ENCODE data around the gene PVALB. TPM values are rescaled to one million over a fixed set of nuclear protein-coding genes. Genes with fewer than 3 reads are reported as not detected.
"Not testable (repeated sequence)": the region's sequence is repeated elsewhere in the genome, so short reads cannot be mapped to it uniquely, and the experiment has no call there.

Gene PVALB
- total RNA-seq, 1 donor from 2014 or later, result not detected

DNA sequence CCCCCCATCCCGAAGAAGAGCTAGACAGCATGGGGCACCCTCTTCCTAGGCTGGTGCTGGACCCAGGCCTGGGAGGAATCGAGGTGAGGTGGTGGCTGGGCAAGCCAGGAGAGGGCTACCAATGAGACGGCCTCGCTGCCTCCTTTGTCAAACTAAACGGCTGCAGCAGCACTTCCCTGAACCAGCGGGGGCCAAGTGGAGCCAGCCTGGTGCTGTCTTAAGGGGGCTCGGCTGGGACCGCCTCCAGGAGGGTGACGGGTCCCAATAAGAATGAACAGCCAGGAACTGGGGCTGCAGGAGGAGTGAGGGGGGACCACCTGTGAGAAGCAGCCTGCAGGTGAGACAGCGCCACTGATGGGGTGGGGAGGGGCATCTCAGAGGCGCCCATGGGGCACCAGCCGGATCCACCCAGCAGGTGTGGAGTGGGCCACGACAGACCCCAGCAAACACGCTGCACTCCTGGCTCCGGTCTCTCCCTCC is 58.0 kb downstream of the PVALB start:
- DNase-seq (ENCODE audit: low read depth in 2 of 2), result no peak

GRCh38 chr22:36757668-36758211 is 59.1 kb downstream of the PVALB start:
- peak; percentile 80 to 86 for DNase-seq (ENCODE audit: low read depth in 2 of 2)

DNA sequence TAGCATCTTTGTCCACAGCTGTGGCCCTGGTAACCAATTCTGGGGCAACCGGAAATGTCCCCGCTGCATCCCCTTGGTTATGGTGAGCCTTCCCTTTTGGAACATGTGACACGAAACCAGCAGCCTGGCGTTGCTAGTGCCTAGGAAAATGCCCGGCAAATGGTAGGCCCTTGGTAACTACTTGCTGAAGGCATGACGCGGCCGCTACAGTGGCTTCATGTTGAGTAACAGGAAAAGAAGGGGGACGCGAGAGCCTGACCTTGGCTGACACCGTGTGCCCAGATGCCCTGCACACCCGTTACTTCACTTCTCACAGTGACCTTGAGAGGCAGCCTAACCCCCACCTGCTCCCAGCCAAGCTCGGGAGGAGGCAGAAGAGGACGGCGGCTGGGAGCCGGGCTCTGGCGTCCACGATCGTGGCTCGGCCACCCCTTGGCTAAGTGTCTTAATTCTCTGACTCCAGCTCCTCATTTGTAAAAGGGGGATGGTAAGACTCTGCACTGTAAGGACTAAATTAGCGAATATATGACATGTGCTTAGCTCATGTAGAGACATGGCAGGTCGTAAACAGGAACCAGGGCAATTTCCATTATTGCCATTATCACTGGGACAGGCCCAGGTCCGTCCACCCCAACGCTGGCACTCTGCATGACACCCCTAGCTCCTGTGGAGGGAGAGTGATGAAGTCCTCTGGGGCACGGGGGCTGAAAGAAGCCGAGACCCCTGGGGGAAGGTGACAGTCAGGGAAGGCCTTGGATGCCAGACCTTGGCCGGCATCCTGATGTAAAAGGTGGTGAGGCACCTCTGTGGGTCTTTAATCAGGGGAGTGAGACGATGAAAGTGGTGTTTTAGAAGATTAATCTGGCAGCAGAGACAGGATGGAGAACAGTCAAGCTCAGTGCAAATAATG is 59.8 kb downstream of the PVALB start:
- DNase-seq (ENCODE audit: low read depth in 2 of 2), result no peak

DNA sequence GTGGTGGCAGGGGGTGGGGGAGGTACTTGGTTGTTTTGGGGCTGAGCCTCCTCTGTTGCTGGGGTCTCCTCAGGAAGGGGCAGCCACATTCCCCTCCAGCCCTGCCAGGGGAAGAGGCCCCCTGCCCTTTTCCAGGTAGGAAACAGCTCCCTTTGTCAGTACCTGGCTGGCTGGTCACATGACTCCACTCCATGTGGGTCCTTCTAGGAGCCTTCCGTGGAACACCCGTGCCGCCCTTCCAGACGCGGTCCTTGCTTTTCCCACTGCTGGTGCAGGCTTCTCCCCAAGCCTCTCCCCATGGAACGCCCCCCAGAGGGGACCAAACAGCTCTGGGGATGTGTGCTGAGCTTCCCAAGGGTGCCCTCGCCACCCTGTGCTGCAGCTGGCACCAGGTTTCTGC is 60.8 kb downstream of the PVALB start:
- no peak for DNase-seq (ENCODE audit: low read depth in 2 of 2)

DNA sequence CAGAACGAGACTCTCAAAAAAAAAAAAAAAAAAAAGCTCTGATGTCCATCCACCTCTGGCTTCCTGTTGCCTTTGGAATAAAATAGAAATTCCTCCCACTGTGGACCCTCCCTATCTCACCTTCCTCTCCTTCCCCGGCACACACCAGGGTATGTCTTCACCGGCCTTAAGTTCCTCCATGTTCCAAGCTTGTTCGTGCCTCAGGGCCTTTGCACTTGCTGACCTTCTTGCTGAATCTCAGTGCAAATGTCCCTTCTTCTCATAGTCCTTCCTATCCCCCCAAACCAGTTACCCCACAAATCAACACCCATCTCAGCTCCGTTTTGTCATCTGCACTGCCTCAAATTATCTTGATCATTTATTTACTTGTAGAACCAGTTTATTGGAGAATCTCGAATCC is 61.5 kb downstream of the PVALB start:
- no peak for DNase-seq (ENCODE audit: low read depth in 2 of 2)

DNA sequence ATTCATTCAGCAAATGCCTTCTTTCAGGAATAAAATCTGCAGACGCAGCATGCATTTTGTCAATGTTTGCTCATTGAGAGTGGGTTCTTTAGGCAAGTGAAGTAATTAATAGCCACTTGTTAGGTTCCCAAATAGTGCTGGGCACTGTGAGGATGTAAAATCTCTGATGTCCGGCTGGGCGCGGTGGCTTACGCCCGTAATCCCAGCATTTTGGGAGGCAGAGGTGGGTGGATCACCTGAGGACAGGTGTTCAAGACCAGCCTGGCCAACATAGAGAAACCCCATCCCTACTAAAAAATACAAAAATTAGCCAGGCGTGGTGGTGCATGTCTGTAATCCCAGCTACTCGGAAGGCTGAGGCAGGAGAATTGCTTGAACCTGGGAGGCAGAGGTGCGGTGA is 62.0 kb downstream of the PVALB start:
- not testable (repeated sequence) for DNase-seq (ENCODE audit: low read depth in 2 of 2)

DNA sequence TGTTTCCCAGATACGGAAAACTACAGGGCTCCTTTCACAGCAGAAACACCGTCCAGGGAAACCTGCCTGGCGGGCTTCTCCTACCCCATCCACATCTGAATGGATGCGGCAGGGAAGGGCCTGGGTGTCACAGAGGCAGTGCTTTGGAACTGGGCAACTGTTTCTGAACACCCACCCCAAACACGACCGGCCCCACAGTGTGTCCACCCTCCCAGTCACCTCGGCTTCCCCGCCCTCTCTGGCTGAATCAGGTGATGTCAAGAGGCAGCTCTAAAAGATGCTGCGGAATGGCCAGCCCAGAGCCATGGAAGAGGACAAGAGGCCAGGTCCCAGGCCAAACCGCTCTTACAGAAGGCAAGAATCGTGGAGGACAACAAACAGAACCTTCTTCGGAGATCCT is 62.9 kb downstream of the PVALB start:
- no peak for DNase-seq (ENCODE audit: low read depth in 2 of 2)

DNA sequence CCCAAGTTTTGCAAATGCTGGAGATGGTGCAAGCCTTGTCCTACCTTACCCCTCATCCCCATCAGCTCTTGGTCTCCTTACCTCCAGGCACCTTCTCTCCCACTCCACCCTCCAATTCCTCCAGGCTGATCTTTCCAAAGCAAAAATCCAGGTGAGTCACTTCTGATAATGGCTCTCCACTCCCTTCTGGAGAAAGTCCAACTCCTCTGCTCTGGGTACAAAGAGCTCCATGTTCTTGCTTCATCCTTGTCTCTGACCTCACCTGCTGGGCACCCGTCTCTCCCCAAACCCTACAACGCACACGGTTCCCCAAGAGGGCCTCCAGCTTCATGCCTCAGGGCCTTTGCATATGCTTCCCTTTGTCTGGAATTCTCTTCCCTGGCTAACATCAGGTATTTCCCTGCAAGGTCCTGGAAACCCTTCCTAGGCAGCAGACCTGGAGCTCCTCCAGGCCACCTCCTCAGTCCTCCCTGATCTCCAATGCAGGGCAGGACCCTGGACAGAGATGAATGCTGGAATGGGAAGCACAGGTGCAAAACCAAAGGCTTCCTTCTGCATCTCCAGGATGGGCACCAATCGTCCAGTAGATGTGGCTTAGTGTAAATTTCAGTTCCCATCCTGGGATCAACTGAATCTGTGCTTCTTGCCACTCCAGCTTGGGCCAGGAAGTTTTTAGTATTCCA is 63.6 kb downstream of the PVALB start:
- no peak for DNase-seq (ENCODE audit: low read depth in 2 of 2)

Other genes with a start within 250 kb of the PVALB start
- gene CACNG2, start 113.3 kb downstream of the PVALB start, total RNA-seq, result not detected in 2 replicates
- 10.0 and 12.9 TPM in 2 replicates for gene IFT27, start 40.9 kb downstream of the PVALB start, total RNA-seq
- gene NCF4, start 44.0 kb upstream of the PVALB start, total RNA-seq, result not detected in 2 replicates
- gene CSF2RB, start 96.6 kb upstream of the PVALB start, total RNA-seq, result 1.4 and 2.0 TPM in 2 replicates
- 54.9 and 63.1 TPM in 2 replicates for gene TST, start 202.4 kb upstream of the PVALB start, total RNA-seq
- gene MPST, start 202.7 kb upstream of the PVALB start, total RNA-seq, result 96.1 and 146 TPM in 2 replicates
- gene KCTD17, start 234.7 kb upstream of the PVALB start, total RNA-seq, result 42.1 and 81.7 TPM in 2 replicates